GM12878 (cell line): ENCODE results near the gene NEO1. TPM values are rescaled to one million over a fixed set of nuclear protein-coding genes. Genes with fewer than 3 reads are reported as not detected.

Source experiments
- ATAC-seq: fragments of 200-7000 bp; cut with Tn5 transposase; 3 replicates; pipeline ENCODE4 v1.9.1; 2020; ENCODE audit warnings: mild to moderate bottlenecking, moderate library complexity
- BruUV-seq: library from RNA; stranded (reverse); fragments of 400-500 nt; replicated peaks from 2 replicates; lab custom pipeline; 2021; lab: Mats Ljungman, UMichigan
- CTCF ChIA-PET: fragments of 300-600 bp; sonication (Branson Sonifier 250); formaldehyde crosslinking; extraction: SDS; loops from one replicate; lab custom pipeline; 2021; ENCODE audit warnings: inconsistent platforms; lab: Yijun Ruan, JAX
- POLR2A ChIA-PET: fragments of 350-600 bp; formaldehyde crosslinking; extraction: SDS; loops from one replicate; lab custom pipeline; 2021; ENCODE audit warnings: inconsistent platforms; lab: Charles Lee
- RAD21 ChIA-PET: fragments of 300-600 bp; sonication (Branson Sonifier 250); formaldehyde crosslinking; loops from one replicate; lab custom pipeline; 2023; ENCODE audit warnings: antibody characterized with exemption; ENCODE audit not compliant: unreplicated experiment; lab: Charles Lee
- SMC1A ChIA-PET: fragments of 300-600 bp; sonication (Branson Sonifier 250); formaldehyde crosslinking; loops from one replicate; lab custom pipeline; 2023; ENCODE audit not compliant: unreplicated experiment, uncharacterized antibody; lab: Charles Lee
- DNase-seq: peaks from one replicate; pipeline ENCODE4 v3.0.0-alpha.2; 2011; ENCODE audit warnings: low read depth, low spot score
- FAIRE-seq: peaks from 3 replicates; lab custom pipeline; 2011; peaks lifted over from hg19 to GRCh38; lab: Jason Lieb, UNC
- H2AFZ ChIP-seq: 2 replicates; pipeline ENCODE4 v1.6.0; 2011; ENCODE audit warnings: low read depth, low read length, control low read depth; ENCODE audit not compliant: control insufficient read depth
- H3K27ac ChIP-seq: 2 replicates; pipeline ENCODE4 v1.5.1; 2011; ENCODE audit warnings: control low read depth; ENCODE audit not compliant: control insufficient read depth, insufficient read depth
- H3K27me3 ChIP-seq, 2 experiments: replicated peaks in 1 of 2; 2 replicates each; pipeline versions ENCODE4 v1.6.0 to v1.6.1; 2011; ENCODE audit warnings: low read length in 1 of 2; ENCODE audit not compliant: control insufficient read depth in 2 of 2, insufficient read depth in 2 of 2
- H3K36me3 ChIP-seq, 2 experiments: 2 replicates each; pipeline ENCODE4 v1.5.1; 2011; ENCODE audit warnings: low read length in 1 of 2; ENCODE audit not compliant: control insufficient read depth in 2 of 2, insufficient read depth in 2 of 2
- H3K4me1 ChIP-seq: 2 replicates; pipeline ENCODE4 v1.6.1; 2011; ENCODE audit warnings: mild to moderate bottlenecking, low read length, moderate library complexity, mixed read lengths; ENCODE audit not compliant: control insufficient read depth, insufficient read depth
- H3K4me2 ChIP-seq: 2 replicates; pipeline ENCODE4 v1.6.0; 2011; ENCODE audit warnings: control low read depth; ENCODE audit not compliant: control insufficient read depth, insufficient read depth
- H3K4me3 ChIP-seq: fragments of 200-600 bp; sonication (generic); 2 replicates; pipeline ENCODE4 v1.5.1; 2016
- H3K79me2 ChIP-seq: 2 replicates; pipeline ENCODE4 v1.6.0; 2011; ENCODE audit warnings: low read length; ENCODE audit not compliant: control insufficient read depth, insufficient read depth
- H3K9ac ChIP-seq: 2 replicates; pipeline ENCODE4 v1.8.0; 2011; ENCODE audit warnings: low read length, control low read depth, mixed read lengths; ENCODE audit not compliant: control insufficient read depth, insufficient read depth
- H3K9me3 ChIP-seq: replicated peaks from 3 replicates; pipeline ENCODE4 v1.5.1; 2011; ENCODE audit warnings: mild to moderate bottlenecking, low read length; ENCODE audit not compliant: control insufficient read depth, insufficient read depth
- H4K20me1 ChIP-seq: 2 replicates; pipeline ENCODE4 v1.6.0; 2011; ENCODE audit not compliant: control insufficient read depth, insufficient read depth
- DPF2 ChIP-seq: fragments of 450-650 bp; IDR thresholded peaks from 2 replicates; pipeline ENCODE4 v1.6.1; 2017; ENCODE audit warnings: mild to moderate bottlenecking
- KAT2A ChIP-seq: conservative IDR thresholded peaks from 2 replicates; pipeline ENCODE4 v1.6.1; 2011; ENCODE audit warnings: low read depth, low read length; ENCODE audit not compliant: control insufficient read depth
- NFIC ChIP-seq: IDR thresholded peaks from 2 replicates; pipeline ENCODE4 v1.6.1; 2012; ENCODE audit warnings: low read depth, mild to moderate bottlenecking, inconsistent platforms, low read length, moderate library complexity
- NRF1 ChIP-seq: conservative IDR thresholded peaks from 2 replicates; pipeline ENCODE4 v1.6.1; 2011; ENCODE audit warnings: mild to moderate bottlenecking, low read depth, low read length, improper control_type of control experiment
- SMAD1 ChIP-seq: fragments of 450-650 bp; IDR thresholded peaks from 2 replicates; pipeline ENCODE4 v1.6.1; 2018; ENCODE audit warnings: mild to moderate bottlenecking, low read depth; ENCODE audit not compliant: partially characterized antibody
- SREBF1 ChIP-seq: IDR thresholded peaks from 2 replicates; pipeline ENCODE4 v1.6.1; 2012; ENCODE audit warnings: mild to moderate bottlenecking, low read length
- STAT3 ChIP-seq: IDR thresholded peaks from 2 replicates; pipeline ENCODE4 v1.6.1; 2011; ENCODE audit warnings: low read depth, low read length, improper control_type of control experiment
- ZNF24 ChIP-seq: fragments of 450-650 bp; IDR thresholded peaks from 2 replicates; pipeline ENCODE4 v1.6.1; 2017; ENCODE audit warnings: antibody characterized with exemption, mild to moderate bottlenecking
- ZNF274 ChIP-seq: IDR thresholded peaks from one replicate; pipeline ENCODE4 v1.8.0; 2011; ENCODE audit not compliant: insufficient read length, insufficient read depth
- WGBS: methylation state at CpG from one replicate; pipeline ENCODE4 v1.1.6; 2016; ENCODE audit warnings: low lambda C conversion rate; ENCODE audit not compliant: insufficient replicate concordance, insufficient coverage; ENCODE audit errors: missing lambda C conversion rate; 5-methylcytosine and 5-hydroxymethylcytosine counted together
- in situ Hi-C: fragments of 300-500 bp; cut with MboI; formaldehyde crosslinking; loops from 9 replicates; pipeline ENCODE4 v1.14.3; 2018; ENCODE audit warnings: mixed read lengths
- intact Hi-C: fragments of 100-400 bp; cut with micrococcal nuclease; formaldehyde crosslinking; loops from one replicate; pipeline ENCODE4 v1.14.2; 2022; ENCODE audit not compliant: unreplicated experiment
- polyA plus RNA-seq, 11 experiments: library from polyadenylated mRNA; depleted of rRNA in 4 of 11; unstranded in 6 of 11; stranded (reverse) in 5 of 11; fragments of >200 nt; fragmentation: Nextera tagmentation in 4 of 11; fragmentation: Illumina TruSeq in 1 of 11; extraction: Ambion mirVana in 4 of 11; extraction: Trizol in 1 of 11; gene quantifications; 1 replicate in 1 of 11; 2 replicates in 10 of 11; pipeline versions ENCODE4 v1.2.1 to v1.2.3, GENCODE V29; 2011 to 2016; ENCODE audit warnings: inconsistent platforms in 2 of 11, missing spikeins in 2 of 11, low read depth in 1 of 11
- total RNA-seq, 4 experiments: library from RNA; depleted of rRNA in 3 of 4; stranded (reverse); fragments of >200 nt in 3 of 4; fragmentation: Illumina TruSeq in 1 of 4; extraction: Trizol in 1 of 4; gene quantifications; 2 replicates each; pipeline versions ENCODE4 v1.2.1 to v1.2.3, GENCODE V29; 2013 to 2021
- TF ChIP-seq, protein P1 (sequence below): IDR thresholded peaks from 2 replicates; pipeline ENCODE4 v1.6.1; 2011; ENCODE audit warnings: mild to moderate bottlenecking, low read depth, low read length, moderate library complexity; ENCODE audit not compliant: insufficient replicate concordance

The NEO1 gene
- total and polyA plus RNA-seq, 10 of the 15 experiments (the other 5 are each of a cell fraction or from before 2014, with no cell fraction given) = 0.03 to 2.0 (median 0.32) TPM

- FAIRE-seq (no peak), DNase-seq (no peak), ATAC-seq (no peak)
- no TSS peak for BruUV-seq
- Histone ChIP-seq H3K79me2 (no peaks in the 10 kb centered on the region), H3K27me3 (no peaks in the 10 kb centered on the region), H3K9me3 (no peaks in the 10 kb centered on the region), H3K4me2 (no peak overlapping the region), H3K27ac (no peak overlapping the region), H3K4me1 (no peaks in the 10 kb centered on the region), H2AFZ (no peak overlapping the region), H3K4me3 (no peak overlapping the region), H3K36me3 (no peaks in the 10 kb centered on the region), H4K20me1 (no peaks in the 10 kb centered on the region), H3K9ac (no peak overlapping the region)
- in situ Hi-C loops (no loop called here), intact Hi-C loops (no loop called here)
- TF ChIP-seq DPF2 = no peak
- no peak for TF ChIP-seq ZNF274
- no peak for TF ChIP-seq STAT3
- TF ChIP-seq NRF1 = no peak
- no peak for TF ChIP-seq NFIC
- TF ChIP-seq SMAD1 = no peak
- no peak for TF ChIP-seq ZNF24
- TF ChIP-seq KAT2A = no peak
- TF ChIP-seq, protein P1, sequence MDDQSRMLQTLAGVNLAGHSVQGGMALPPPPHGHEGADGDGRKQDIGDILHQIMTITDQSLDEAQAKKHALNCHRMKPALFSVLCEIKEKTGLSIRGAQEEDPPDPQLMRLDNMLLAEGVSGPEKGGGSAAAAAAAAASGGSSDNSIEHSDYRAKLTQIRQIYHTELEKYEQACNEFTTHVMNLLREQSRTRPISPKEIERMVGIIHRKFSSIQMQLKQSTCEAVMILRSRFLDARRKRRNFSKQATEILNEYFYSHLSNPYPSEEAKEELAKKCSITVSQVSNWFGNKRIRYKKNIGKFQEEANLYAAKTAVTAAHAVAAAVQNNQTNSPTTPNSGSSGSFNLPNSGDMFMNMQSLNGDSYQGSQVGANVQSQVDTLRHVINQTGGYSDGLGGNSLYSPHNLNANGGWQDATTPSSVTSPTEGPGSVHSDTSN = no peak
- TF ChIP-seq SREBF1 = no peak
- RAD21 ChIA-PET = no interaction called here
- POLR2A ChIA-PET = no interaction called here
- WGBS = 14% methylated on average over 4 of the region's 4 CpGs
- CTCF ChIA-PET = interaction anchor here (1.5 kb wide), 1 partner anchor 11 kb away, joined by 3 read pairs; no protein-coding TSS in a partner anchor
- SMC1A ChIA-PET = interaction anchor here (1.2 kb wide), 1 partner anchor 11 kb away, joined by 4 read pairs; no protein-coding TSS in a partner anchor
These were observed 22.0 kb downstream of the NEO1 start for GRCh38 chr15:73074241-73074640.
